ENCODE results near the gene TECRL.

- TF ChIP-seq CTCF (IDR thresholded peaks at IDR 0.05) (no peak), POLR2A (IDR thresholded peaks at IDR 0.05) (no peak)
Measured at GRCh38 chr4:64417974-64418373, 8.7 kb upstream of the TECRL start.

Data from uterus (tissue), 2 donors.